NCI-H1105 treated with DMSO at 0.1 percent for 48 hours (cell line): Measurements from ENCODE around the gene WBP2.
"Not testable (repeated sequence)": the region's sequence is repeated elsewhere in the genome, so short reads cannot be mapped to it uniquely, and the experiment has no call there.

Experiments used
- DNase-seq: peaks from one replicate; lab custom pipeline; 2025; lab: John Stamatoyannopoulos, UW

WBP2 gene

GRCh38 chr17:75813081-75814020 is 41.8 kb downstream of the WBP2 start:
- DNase-seq: no peak

GRCh38 chr17:75812096-75813013 is 42.8 kb downstream of the WBP2 start:
- DNase-seq: no peak

GRCh38 chr17:75811174-75811573 is 44.0 kb downstream of the WBP2 start:
- DNase-seq: no peak

GRCh38 chr17:75810756-75811155 is 44.4 kb downstream of the WBP2 start:
- DNase-seq: not testable (repeated sequence)

- DNase-seq: no peak
Observed at GRCh38 chr17:75810216-75810615, 44.9 kb downstream of the WBP2 start.

GRCh38 chr17:75809631-75810111 is 45.5 kb downstream of the WBP2 start:
- no peak for DNase-seq

- DNase-seq: no peak
Observed at GRCh38 chr17:75808905-75809621, 46.1 kb downstream of the WBP2 start.

GRCh38 chr17:75808549-75808904 is 46.6 kb downstream of the WBP2 start:
- DNase-seq: no peak

- no peak for DNase-seq
Observed at GRCh38 chr17:75807861-75808260, 47.3 kb downstream of the WBP2 start.

GRCh38 chr17:75806822-75807500 is 48.2 kb downstream of the WBP2 start:
- no peak for DNase-seq

- no peak for DNase-seq
Observed at GRCh38 chr17:75803883-75804282, 51.3 kb downstream of the WBP2 start.

GRCh38 chr17:75799402-75799801 is 55.7 kb downstream of the WBP2 start:
- DNase-seq: no peak

- no peak for DNase-seq
Observed at GRCh38 chr17:75795820-75796607, 59.1 kb downstream of the WBP2 start.
